HepG2 (cell line): ENCODE measurements around the gene TMEM209. TPM values are rescaled to one million over a fixed set of nuclear protein-coding genes. Genes with fewer than 3 reads are reported as not detected.

Experiments
- ATAC-seq: fragments of 200-7000 bp; cut with Tn5 transposase; 3 replicates; pipeline ENCODE4 v1.9.1; 2020; ENCODE audit warnings: mild to moderate bottlenecking, moderate library complexity
- BruUV-seq: library from RNA; stranded (reverse); fragments of 400-500 nt; replicated peaks from 2 replicates; lab custom pipeline; 2021; lab: Mats Ljungman, UMichigan
- CTCF ChIA-PET: fragments of 300-600 bp; formaldehyde crosslinking; extraction: SDS; loops from one replicate; lab custom pipeline; 2021; ENCODE audit warnings: low total read pairs, inconsistent platforms, low intra/inter-chr PET ratio; lab: Yijun Ruan, JAX
- POLR2A ChIA-PET: fragments of 350-600 bp; sonication (Branson Sonifier 250); formaldehyde crosslinking; loops from one replicate; lab custom pipeline; 2020; ENCODE audit warnings: antibody characterized with exemption, inconsistent platforms; lab: Yijun Ruan, JAX
- DNase-seq: peaks from one replicate; pipeline ENCODE4 v3.0.0-alpha.2; 2015; ENCODE audit warnings: low spot score
- FAIRE-seq: peaks from 3 replicates; lab custom pipeline; 2011; peaks lifted over from hg19 to GRCh38; lab: Jason Lieb, UNC
- H2AFZ ChIP-seq: one replicate; pipeline ENCODE4 v1.6.1; 2011; ENCODE audit warnings: low read length, inconsistent platforms
- H3K27ac ChIP-seq: fragments of 300-600 bp; 3 replicates; pipeline ENCODE4 v1.8.0; 2011; ENCODE audit warnings: mixed run types, mild to moderate bottlenecking, mixed read lengths, low read length, inconsistent platforms; ENCODE audit not compliant: insufficient read depth; ENCODE audit errors: extremely low read length
- H3K27me3 ChIP-seq, 2 experiments: fragments of 200-600 bp in 1 of 2; 2 replicates in 1 of 2; 3 replicates in 1 of 2; pipeline versions ENCODE4 v1.6.0 to v1.8.0; 2011; ENCODE audit warnings: low read length in 2 of 2, mild to moderate bottlenecking in 2 of 2, moderate library complexity in 2 of 2, inconsistent platforms in 1 of 2; ENCODE audit not compliant: insufficient read depth in 2 of 2, control insufficient read depth in 1 of 2
- H3K36me3 ChIP-seq, 2 experiments: fragments of 200-600 bp in 1 of 2; replicated peaks in 1 of 2; 2 replicates in 1 of 2; 3 replicates in 1 of 2; pipeline versions ENCODE4 v1.5.1 to v1.8.0; 2011; ENCODE audit warnings: low read length in 2 of 2, inconsistent platforms in 1 of 2; ENCODE audit not compliant: insufficient read depth in 2 of 2, control insufficient read depth in 1 of 2
- H3K4me1 ChIP-seq: 2 replicates; pipeline ENCODE4 v1.5.1; 2012; ENCODE audit warnings: low read length, inconsistent platforms; ENCODE audit not compliant: insufficient read depth
- H3K4me2 ChIP-seq: 2 replicates; pipeline ENCODE4 v1.6.0; 2011; ENCODE audit warnings: low read depth, low read length, inconsistent platforms
- H3K4me3 ChIP-seq, 3 experiments: fragments of 200-600 bp in 1 of 3; sonication (generic), shearing (Covaris generic) in 1 of 3; replicated peaks in 1 of 3; 2 replicates each; pipeline ENCODE4 v1.5.1; 2011 to 2016; ENCODE audit warnings: low read length in 3 of 3, inconsistent platforms in 2 of 3, low read depth in 2 of 3, mild to moderate bottlenecking in 2 of 3, control low read depth in 1 of 3, mixed read lengths in 1 of 3; ENCODE audit not compliant: insufficient read depth in 1 of 3
- H3K79me2 ChIP-seq: one replicate; pipeline ENCODE4 v1.6.1; 2011; ENCODE audit warnings: low read length, inconsistent platforms; ENCODE audit not compliant: insufficient read depth
- H3K9ac ChIP-seq: 2 replicates; pipeline ENCODE4 v1.6.0; 2011; ENCODE audit warnings: mild to moderate bottlenecking, low read depth, low read length, inconsistent platforms; ENCODE audit not compliant: insufficient read depth
- H3K9me3 ChIP-seq: 2 replicates; pipeline ENCODE4 v1.5.1; 2012; ENCODE audit warnings: mild to moderate bottlenecking, low read length
- H4K20me1 ChIP-seq: 2 replicates; pipeline ENCODE4 v1.6.0; 2011; ENCODE audit warnings: inconsistent platforms, mild to moderate bottlenecking, low read length, moderate library complexity; ENCODE audit not compliant: insufficient read depth
- ARNTL ChIP-seq: sonication (generic); formaldehyde crosslinking; IDR thresholded peaks from 2 replicates; pipeline ENCODE4 v1.4.0; 2020; ENCODE audit warnings: mild to moderate bottlenecking, missing genetic modification reagents
- CENPX ChIP-seq: sonication (generic); formaldehyde crosslinking; IDR thresholded peaks from 2 replicates; pipeline ENCODE4 v1.9.0; 2021; ENCODE audit warnings: mild to moderate bottlenecking, missing genetic modification reagents, moderate library complexity
- HHEX ChIP-seq: IDR thresholded peaks from 2 replicates; pipeline ENCODE4 v1.6.1; 2016; ENCODE audit warnings: control low read depth
- NCOR1 ChIP-seq: fragments of 200-600 bp; sonication (generic); IDR thresholded peaks from 2 replicates; pipeline ENCODE4 v1.7.0; 2017; ENCODE audit warnings: antibody characterized with exemption, low read length, borderline replicate concordance
- NR1H2 ChIP-seq: sonication (generic); formaldehyde crosslinking; IDR thresholded peaks from 2 replicates; pipeline ENCODE4 v1.8.1; 2022; ENCODE audit warnings: low read depth, missing genetic modification reagents, borderline replicate concordance
- RNF2 ChIP-seq: fragments of 450-650 bp; conservative IDR thresholded peaks from 2 replicates; pipeline ENCODE4 v1.6.1; 2016; ENCODE audit warnings: low read depth
- SIX1 ChIP-seq: sonication (generic); formaldehyde crosslinking; IDR thresholded peaks from 2 replicates; pipeline ENCODE4 v1.4.0; 2020; ENCODE audit warnings: missing genetic modification reagents, borderline replicate concordance
- SMAD3 ChIP-seq: sonication (generic); formaldehyde crosslinking; IDR thresholded peaks from 2 replicates; pipeline ENCODE4 v1.4.0; 2020; ENCODE audit warnings: missing genetic modification reagents
- SNAPC2 ChIP-seq: sonication (generic); formaldehyde crosslinking; IDR thresholded peaks from 2 replicates; pipeline ENCODE4 v1.8.1; 2022; ENCODE audit warnings: mild to moderate bottlenecking, missing genetic modification reagents
- ZNF143 ChIP-seq: sonication (generic); formaldehyde crosslinking; IDR thresholded peaks from 2 replicates; pipeline ENCODE4 v1.4.0; 2020; ENCODE audit warnings: missing genetic modification reagents
- ZNF230 ChIP-seq: sonication (generic); formaldehyde crosslinking; IDR thresholded peaks from 2 replicates; pipeline ENCODE4 v1.4.0; 2020; ENCODE audit warnings: mild to moderate bottlenecking, missing genetic modification reagents
- ZNF337 ChIP-seq: sonication (generic); formaldehyde crosslinking; IDR thresholded peaks from 2 replicates; pipeline ENCODE4 v1.5.1; 2020; ENCODE audit warnings: missing genetic modification reagents, low read depth, mild to moderate bottlenecking, borderline replicate concordance
- ZNF660 ChIP-seq: sonication (generic); formaldehyde crosslinking; IDR thresholded peaks from 2 replicates; pipeline ENCODE4 v1.5.1; 2020; ENCODE audit warnings: mild to moderate bottlenecking, low read depth, missing genetic modification reagents, borderline replicate concordance
- ZNF782 ChIP-seq: sonication (generic); formaldehyde crosslinking; IDR thresholded peaks from 2 replicates; pipeline ENCODE4 v1.4.0; 2020; ENCODE audit warnings: missing genetic modification reagents, mild to moderate bottlenecking, borderline replicate concordance
- WGBS: methylation state at CpG from one replicate; pipeline ENCODE4 v1.1.6; 2017; ENCODE audit warnings: low lambda C conversion rate; 5-methylcytosine and 5-hydroxymethylcytosine counted together
- in situ Hi-C: cut with HindIII; loops from 2 replicates; pipeline ENCODE4 v1.10.0; 2017; ENCODE audit warnings: low pct_unique_long_range_greater_than_20kb; ENCODE audit not compliant: extremely low pct_ligation_motif_present
- intact Hi-C: fragments of 100-400 bp; cut with micrococcal nuclease; formaldehyde crosslinking; loops from one replicate; pipeline ENCODE4 v1.10.0; 2022; ENCODE audit not compliant: unreplicated experiment
- polyA plus RNA-seq, 8 experiments: library from polyadenylated mRNA; depleted of rRNA in 3 of 8; stranded (reverse) in 7 of 8; unstranded in 1 of 8; fragments of >200 nt; fragmentation: Illumina TruSeq in 4 of 8; extraction: Trizol in 4 of 8; gene quantifications; 2 replicates each; pipeline versions ENCODE4 v1.2.1 to v1.2.3, GENCODE V29; 2011 to 2016; ENCODE audit warnings: low read depth in 4 of 8, missing spikeins in 1 of 8, mixed read lengths in 1 of 8; ENCODE audit not compliant: insufficient read depth in 1 of 8
- total RNA-seq, 5 experiments: library from RNA; depleted of rRNA; stranded (reverse); fragments of >200 nt; fragmentation: Illumina TruSeq; extraction: Trizol; gene quantifications; 2 replicates each; pipeline ENCODE4 v1.2.3, GENCODE V29; 2016; ENCODE audit warnings: low read depth in 1 of 5
- TF ChIP-seq, protein P1 (sequence below): sonication (generic); formaldehyde crosslinking; conservative IDR thresholded peaks from 2 replicates; pipeline ENCODE4 v1.4.0; 2020; ENCODE audit warnings: mild to moderate bottlenecking, missing genetic modification reagents, moderate library complexity
- TF ChIP-seq, protein P2 (sequence below): sonication (generic); formaldehyde crosslinking; IDR thresholded peaks from 2 replicates; pipeline ENCODE4 v1.5.0; 2020; ENCODE audit warnings: mild to moderate bottlenecking, low read depth, missing genetic modification reagents, borderline replicate concordance

TMEM209 gene
- total and polyA plus RNA-seq, 2 of the 13 experiments (the other 11 are each of a cell fraction or from before 2014, with no cell fraction given) = 14.5 to 15.6 TPM

DNA sequence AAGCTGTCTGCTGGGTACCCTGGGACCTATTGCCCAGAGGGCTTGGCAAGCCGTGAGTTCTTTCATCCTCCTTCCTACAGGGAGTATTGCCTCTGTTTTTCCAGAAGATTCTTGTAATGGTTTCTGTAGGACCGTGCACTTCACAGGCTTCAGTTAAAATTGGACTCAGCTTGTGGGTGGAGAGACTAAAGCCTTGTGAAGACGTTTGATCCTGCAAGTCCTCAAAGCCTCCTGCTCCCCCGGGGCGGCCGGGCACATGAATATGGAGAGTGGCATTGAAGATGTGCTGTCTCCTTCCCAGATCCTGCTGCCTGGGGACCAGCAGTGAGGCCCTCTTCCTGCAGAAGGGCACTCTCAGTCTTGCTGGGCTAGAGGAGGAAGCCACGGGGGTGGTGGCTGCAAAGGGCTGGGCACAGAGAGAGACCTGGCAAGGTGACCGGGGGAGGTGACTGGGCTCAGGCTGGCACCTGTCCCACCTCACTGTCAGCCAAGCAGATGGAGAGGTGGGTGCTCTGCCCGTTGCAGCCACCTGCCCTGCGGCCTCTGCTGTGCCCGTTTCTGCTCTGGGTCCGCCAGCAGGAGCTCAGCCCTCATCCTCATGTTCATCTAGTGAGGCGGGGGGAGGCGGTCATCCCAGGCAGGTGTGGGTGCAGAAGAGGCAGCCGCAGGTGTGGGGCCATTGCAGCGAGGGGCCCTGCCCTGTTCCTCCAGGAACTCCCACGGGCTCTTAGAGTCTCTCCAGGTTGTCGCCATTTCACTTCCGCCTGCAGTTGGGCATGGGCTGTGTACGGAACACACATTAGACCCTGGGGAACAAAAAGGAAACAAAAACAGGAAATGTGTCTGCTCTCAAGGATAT, 55.7 kb downstream of the TMEM209 start:
- H3K4me3 ChIP-seq = no peak overlapping the region
- no peak for ATAC-seq
- H4K20me1 ChIP-seq = no peaks in the 10 kb centered on the region
- POLR2A ChIA-PET = interaction anchor here (1.4 kb wide), 1 partner anchor 56 kb away, joined by 3 read pairs; the partner anchor contains the start of gene TMEM209
- peaks cover 39% of the 10 kb centered on the region for H3K4me1 ChIP-seq
- H2AFZ ChIP-seq = no peak overlapping the region
- H3K9me3 ChIP-seq = no peaks in the 10 kb centered on the region
- intact Hi-C loops (loop anchor here (5.0 kb wide), 1 partner anchor 77 kb away; the partner anchor contains the start of gene KLHDC10), in situ Hi-C loops (no loop called here)
- DNase-seq = no peak
- H3K9ac ChIP-seq = no peak overlapping the region
- H3K79me2 ChIP-seq = no peaks in the 10 kb centered on the region
- 76% methylated on average over 14 of the region's 20 CpGs for WGBS
- BruUV-seq = no TSS peak
- H3K27ac ChIP-seq = no peak overlapping the region
- no peak for FAIRE-seq
- H3K27me3 ChIP-seq = no peaks in the 10 kb centered on the region
- no peaks in the 10 kb centered on the region for H3K36me3 ChIP-seq
- H3K4me2 ChIP-seq = no peak overlapping the region
- CTCF ChIA-PET = no interaction called here
- no peak for TF ChIP-seq ZNF230 (CRISPR knock-in tag)
- no peak for TF ChIP-seq HHEX
- no peak for TF ChIP-seq SIX1
- no peak for TF ChIP-seq NCOR1
- no peak for TF ChIP-seq SNAPC2 (CRISPR knock-in tag)
- no peak for TF ChIP-seq ZNF143 (CRISPR knock-in tag)
- TF ChIP-seq, protein P1, sequence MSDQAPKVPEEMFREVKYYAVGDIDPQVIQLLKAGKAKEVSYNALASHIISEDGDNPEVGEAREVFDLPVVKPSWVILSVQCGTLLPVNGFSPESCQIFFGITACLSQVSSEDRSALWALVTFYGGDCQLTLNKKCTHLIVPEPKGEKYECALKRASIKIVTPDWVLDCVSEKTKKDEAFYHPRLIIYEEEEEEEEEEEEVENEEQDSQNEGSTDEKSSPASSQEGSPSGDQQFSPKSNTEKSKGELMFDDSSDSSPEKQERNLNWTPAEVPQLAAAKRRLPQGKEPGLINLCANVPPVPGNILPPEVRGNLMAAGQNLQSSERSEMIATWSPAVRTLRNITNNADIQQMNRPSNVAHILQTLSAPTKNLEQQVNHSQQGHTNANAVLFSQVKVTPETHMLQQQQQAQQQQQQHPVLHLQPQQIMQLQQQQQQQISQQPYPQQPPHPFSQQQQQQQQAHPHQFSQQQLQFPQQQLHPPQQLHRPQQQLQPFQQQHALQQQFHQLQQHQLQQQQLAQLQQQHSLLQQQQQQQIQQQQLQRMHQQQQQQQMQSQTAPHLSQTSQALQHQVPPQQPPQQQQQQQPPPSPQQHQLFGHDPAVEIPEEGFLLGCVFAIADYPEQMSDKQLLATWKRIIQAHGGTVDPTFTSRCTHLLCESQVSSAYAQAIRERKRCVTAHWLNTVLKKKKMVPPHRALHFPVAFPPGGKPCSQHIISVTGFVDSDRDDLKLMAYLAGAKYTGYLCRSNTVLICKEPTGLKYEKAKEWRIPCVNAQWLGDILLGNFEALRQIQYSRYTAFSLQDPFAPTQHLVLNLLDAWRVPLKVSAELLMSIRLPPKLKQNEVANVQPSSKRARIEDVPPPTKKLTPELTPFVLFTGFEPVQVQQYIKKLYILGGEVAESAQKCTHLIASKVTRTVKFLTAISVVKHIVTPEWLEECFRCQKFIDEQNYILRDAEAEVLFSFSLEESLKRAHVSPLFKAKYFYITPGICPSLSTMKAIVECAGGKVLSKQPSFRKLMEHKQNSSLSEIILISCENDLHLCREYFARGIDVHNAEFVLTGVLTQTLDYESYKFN (CRISPR knock-in tag) = no peak
- TF ChIP-seq ZNF660 (CRISPR knock-in tag) = no peak
- no peak for TF ChIP-seq SMAD3
- TF ChIP-seq ARNTL = no peak
- no peak for TF ChIP-seq NR1H2 (CRISPR knock-in tag)
- TF ChIP-seq, protein P2, sequence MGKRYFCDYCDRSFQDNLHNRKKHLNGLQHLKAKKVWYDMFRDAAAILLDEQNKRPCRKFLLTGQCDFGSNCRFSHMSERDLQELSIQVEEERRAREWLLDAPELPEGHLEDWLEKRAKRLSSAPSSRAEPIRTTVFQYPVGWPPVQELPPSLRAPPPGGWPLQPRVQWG (CRISPR knock-in tag) = no peak
- TF ChIP-seq ZNF782 = no peak
- no peak for TF ChIP-seq ZNF337 (CRISPR knock-in tag)
- TF ChIP-seq RNF2 = no peak
- no peak for TF ChIP-seq CENPX
